ENCODE results near the gene CD300A.
A peak's percentile ranks its signal among the peaks of the same experiment; 100 is the strongest.

The CD300A gene

DNA sequence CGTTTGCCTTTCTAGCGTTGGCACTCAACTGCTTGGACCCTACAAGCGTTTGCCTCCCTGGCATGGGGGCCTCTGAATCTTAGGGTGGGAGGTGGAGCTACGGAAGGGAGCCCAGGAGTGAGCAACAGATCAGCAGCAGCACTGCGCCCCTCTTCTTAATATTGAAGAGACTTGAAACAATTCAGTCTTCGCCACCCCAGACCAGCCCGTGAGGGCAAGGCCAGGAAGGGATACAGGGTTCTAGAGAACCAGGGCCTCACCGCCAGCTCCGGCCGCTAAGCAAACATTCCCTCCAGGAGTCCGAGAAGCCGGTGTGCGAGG, 36.1 kb upstream of the CD300A start:
- peak; percentile 66 for FAIRE-seq
- TF ChIP-seq POLR2A (IDR thresholded peaks at IDR 0.05; ENCODE audit: low read depth, low read length) (no peak), SPI1 (IDR thresholded peaks at IDR 0.05; ENCODE audit: low read depth, low read length) (peak; percentile 21; the same call in 1 of the 2 replicates)
- DNase-seq (ENCODE audit: insufficient read length, low spot score): no peak

DNA sequence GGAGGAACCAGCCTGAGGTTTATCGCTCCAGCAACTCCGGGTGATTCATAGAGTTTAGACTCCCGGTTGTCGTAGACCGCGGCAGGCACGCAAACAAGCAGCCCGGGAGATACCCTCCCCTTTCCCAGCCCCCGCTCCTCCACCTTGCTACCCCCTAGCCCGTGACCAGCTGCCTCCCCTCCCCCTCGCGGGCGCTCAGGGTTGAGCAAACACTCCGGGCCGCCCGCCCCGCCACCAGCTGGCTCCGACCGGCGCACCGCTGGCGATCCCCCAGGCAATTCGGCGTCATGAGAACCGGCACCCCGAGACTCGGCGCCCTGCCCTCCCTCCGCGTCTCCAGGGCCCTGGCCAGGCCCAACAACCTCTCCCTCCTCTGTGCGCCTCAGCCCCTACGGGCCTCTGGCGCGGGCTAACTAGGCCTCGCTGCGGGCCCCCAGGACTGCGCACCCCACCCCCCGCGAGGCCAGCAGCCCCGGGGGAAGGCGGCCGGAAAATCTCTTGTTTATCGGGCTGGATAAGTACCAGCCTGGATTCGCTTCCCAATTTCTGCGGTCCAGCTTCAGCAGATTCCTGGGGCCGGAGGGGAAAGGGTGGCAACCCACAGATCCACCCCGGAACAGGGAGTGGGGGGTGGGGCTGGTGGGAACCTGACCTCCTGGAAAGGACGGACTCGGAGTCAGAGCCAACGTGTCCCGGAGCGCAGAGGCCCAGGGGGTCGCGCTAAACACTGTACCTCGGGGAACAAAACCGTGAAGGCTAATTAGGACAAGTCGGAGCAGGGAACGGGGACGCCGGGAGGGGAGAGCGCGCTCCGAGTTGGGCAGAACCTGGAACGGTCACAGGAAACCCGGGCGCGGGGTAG, 35.5 kb upstream of the CD300A start:
- DNase-seq (ENCODE audit: insufficient read length, low spot score) (peak; percentile 67), FAIRE-seq (peak; percentile 75)
- TF ChIP-seq TAF1 (IDR thresholded peaks at IDR 0.05; ENCODE audit: low read depth, low read length) (0 out of 2 replicates have a peak, but pooled peaks have one; percentile 8), SPI1 (IDR thresholded peaks at IDR 0.05; ENCODE audit: low read depth, low read length) (no peak; the same call in 1 of the 2 replicates), POLR2A (IDR thresholded peaks at IDR 0.05; ENCODE audit: low read depth, low read length) (no peak), PAX5 (IDR thresholded peaks at IDR 0.05; ENCODE audit: insufficient read depth, low read length, severe bottlenecking) (peak; percentile 87)

DNA sequence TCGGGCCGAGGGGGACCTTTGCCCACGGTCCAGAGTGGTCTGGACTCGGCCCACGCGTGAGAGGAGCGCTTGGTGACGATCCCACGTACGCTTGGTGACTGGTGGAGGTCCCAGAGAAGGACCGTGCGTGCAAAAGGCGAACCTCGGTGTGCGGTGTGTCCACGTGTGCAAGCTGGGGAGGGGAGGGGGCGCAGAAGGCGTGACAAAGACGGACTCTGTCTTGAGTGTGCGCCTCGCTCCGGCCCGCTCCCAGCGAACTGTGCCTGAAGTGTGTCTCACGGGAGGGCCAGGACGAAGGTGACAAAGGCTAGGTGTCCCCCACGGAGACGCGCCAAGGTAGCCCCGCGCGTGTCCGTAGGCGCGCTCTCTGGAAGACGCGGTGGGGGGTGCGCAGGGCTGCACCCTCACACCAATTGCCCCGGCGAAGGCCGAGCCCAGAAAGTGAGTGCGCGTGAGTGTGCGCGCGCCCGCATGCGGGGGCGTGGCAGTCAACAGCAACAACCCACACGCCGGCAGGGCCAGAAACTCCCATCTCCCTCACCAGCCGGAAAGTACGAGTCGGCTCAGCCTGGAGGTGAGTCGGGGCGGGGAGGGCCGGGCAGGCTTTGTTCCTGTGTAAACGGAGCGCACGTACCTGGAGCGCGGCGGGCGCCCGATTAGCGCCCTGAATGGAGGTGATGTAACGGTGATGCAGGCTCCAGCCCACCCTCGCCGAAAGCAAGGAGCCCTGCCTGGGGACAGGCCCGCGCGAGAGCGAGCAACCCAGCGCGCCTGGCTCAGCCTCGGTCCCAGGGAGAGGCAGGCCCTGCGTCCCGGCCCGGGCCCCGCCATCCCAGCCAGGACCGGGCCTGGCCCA, 34.6 kb upstream of the CD300A start, which contains the start of gene GPRC5C:
Gene GPRC5C, plus strand, starts transcription at position 521 of the 856 bp plus-strand sequence. CDS start 7,689 bp downstream, outside the sequence.
- TF ChIP-seq PAX5 (IDR thresholded peaks at IDR 0.05; ENCODE audit: insufficient read depth, low read length, severe bottlenecking): no peak
- TF ChIP-seq POLR2A (IDR thresholded peaks at IDR 0.05; ENCODE audit: low read depth, low read length): 0 out of 2 replicates have a peak, but pooled peaks have one; percentile 12
- TF ChIP-seq SPI1 (IDR thresholded peaks at IDR 0.05; ENCODE audit: low read depth, low read length): no peak
- 0 out of 2 replicates have a peak, but pooled peaks have one; percentile 40 for TF ChIP-seq TAF1 (IDR thresholded peaks at IDR 0.05; ENCODE audit: low read depth, low read length)
- TF ChIP-seq POU2F2 (IDR thresholded peaks at IDR 0.05; ENCODE audit: low read depth, low read length): 0 out of 2 replicates have a peak, but pooled peaks have one; percentile 41
- TF ChIP-seq POLR2AphosphoS5 (IDR thresholded peaks at IDR 0.05; ENCODE audit: low read depth, low read length): no peak
- FAIRE-seq (peak; percentile 92), DNase-seq (ENCODE audit: insufficient read length, low spot score) (peak; percentile 80)

DNA sequence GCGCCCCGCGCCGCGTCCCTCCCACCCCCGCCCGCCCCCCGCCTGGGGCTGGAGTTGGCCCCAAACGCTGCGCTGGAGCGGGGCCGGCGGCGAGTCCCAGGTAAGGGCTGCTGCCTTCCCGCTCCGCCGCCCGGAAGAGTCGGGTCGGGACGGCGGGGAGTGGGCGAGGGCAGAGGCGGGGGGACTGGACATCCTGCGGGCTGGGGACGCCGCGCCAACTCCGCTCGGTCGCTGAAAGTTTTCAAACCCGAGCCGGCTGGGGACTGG, 34.1 kb upstream of the CD300A start:
- no peak for TF ChIP-seq POLR2AphosphoS5 (IDR thresholded peaks at IDR 0.05; ENCODE audit: low read depth, low read length)
- TF ChIP-seq POLR2A (IDR thresholded peaks at IDR 0.05; ENCODE audit: low read depth, low read length): no peak
- TF ChIP-seq PAX5 (IDR thresholded peaks at IDR 0.05; ENCODE audit: insufficient read depth, low read length, severe bottlenecking): no peak
- TF ChIP-seq TAF1 (IDR thresholded peaks at IDR 0.05; ENCODE audit: low read depth, low read length): no peak
- no peak for TF ChIP-seq POU2F2 (IDR thresholded peaks at IDR 0.05; ENCODE audit: low read depth, low read length)
- no peak for TF ChIP-seq SPI1 (IDR thresholded peaks at IDR 0.05; ENCODE audit: low read depth, low read length)
- no peak for DNase-seq (ENCODE audit: insufficient read length, low spot score)
- FAIRE-seq: no peak

DNA sequence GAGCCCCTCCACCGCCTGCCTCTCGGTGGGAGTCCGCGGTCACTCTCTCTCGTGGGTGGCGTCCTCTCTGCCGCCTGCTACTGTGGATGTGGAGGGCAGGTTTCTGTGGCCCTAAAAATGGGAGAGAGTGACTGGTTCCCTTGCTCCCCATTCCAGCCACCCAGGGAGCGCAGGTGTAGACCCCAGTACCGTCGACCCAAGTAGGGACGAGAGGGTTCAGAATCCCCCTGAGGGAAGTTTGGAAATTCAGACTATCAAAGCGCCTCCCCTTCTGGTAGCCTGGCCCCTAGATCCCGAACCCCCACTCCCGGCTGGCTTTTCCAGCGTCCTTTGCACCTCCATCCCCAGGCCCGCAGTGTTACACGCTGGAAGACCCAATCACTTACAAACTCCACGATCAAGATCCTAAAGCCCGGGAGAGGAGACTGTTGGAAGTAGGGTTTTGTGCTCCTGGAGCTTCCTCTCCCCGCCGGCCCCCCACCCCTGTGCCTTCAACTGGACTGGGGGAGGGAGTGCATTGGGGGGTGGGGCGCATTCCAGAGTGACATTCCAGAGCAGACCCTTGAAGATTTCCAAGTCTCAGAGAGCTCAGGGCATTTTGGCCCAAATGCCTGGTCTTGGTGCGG, 33.6 kb upstream of the CD300A start:
- TF ChIP-seq POLR2A (IDR thresholded peaks at IDR 0.05; ENCODE audit: low read depth, low read length): no peak
- no peak for TF ChIP-seq SPI1 (IDR thresholded peaks at IDR 0.05; ENCODE audit: low read depth, low read length)
- TF ChIP-seq POU2F2 (IDR thresholded peaks at IDR 0.05; ENCODE audit: low read depth, low read length): no peak
- no peak for TF ChIP-seq TAF1 (IDR thresholded peaks at IDR 0.05; ENCODE audit: low read depth, low read length)
- TF ChIP-seq PAX5 (IDR thresholded peaks at IDR 0.05; ENCODE audit: insufficient read depth, low read length, severe bottlenecking): no peak
- TF ChIP-seq POLR2AphosphoS5 (IDR thresholded peaks at IDR 0.05; ENCODE audit: low read depth, low read length): no peak
- no peak for FAIRE-seq
- no peak for DNase-seq (ENCODE audit: insufficient read length, low spot score)

DNA sequence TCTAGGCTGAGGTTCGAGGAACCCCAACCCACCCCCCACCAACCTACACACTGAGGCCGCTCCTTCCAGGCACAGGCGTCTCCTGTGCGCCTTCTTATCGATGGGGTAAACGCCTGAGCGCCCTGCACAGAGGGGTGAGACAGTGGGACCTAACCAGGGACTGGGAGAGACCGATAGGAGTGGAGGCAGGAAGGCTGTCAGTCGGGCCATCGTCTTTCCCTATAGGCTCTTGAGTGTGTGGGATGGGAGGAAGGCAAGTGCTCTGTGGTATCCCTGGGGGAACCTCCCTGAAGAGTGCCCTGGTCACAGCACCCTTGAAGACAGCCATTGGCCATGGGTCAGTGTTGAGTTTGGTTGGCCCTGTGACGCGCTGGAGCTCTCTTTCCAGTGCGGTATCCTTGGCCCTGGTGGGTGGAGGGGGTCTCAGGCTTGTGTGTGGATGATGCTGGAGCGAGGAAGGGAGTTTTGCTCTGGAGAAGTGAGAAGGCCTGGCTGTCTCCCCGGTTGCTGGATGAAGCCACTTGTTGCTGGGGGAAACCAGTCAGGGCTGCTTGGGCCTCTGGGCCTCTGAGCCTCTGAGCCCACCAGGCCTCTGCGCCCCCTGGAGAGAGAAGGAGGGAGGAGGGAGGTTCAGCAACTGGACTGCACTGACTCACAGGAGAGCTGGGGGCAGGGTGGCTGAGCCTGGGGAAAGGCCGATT, 32.9 kb upstream of the CD300A start:
- FAIRE-seq (no peak), DNase-seq (ENCODE audit: insufficient read length, low spot score) (no peak)
- TF ChIP-seq TAF1 (IDR thresholded peaks at IDR 0.05; ENCODE audit: low read depth, low read length) (no peak), POLR2AphosphoS5 (IDR thresholded peaks at IDR 0.05; ENCODE audit: low read depth, low read length) (no peak), SPI1 (IDR thresholded peaks at IDR 0.05; ENCODE audit: low read depth, low read length) (no peak), PAX5 (IDR thresholded peaks at IDR 0.05; ENCODE audit: insufficient read depth, low read length, severe bottlenecking) (no peak), POU2F2 (IDR thresholded peaks at IDR 0.05; ENCODE audit: low read depth, low read length) (no peak), POLR2A (IDR thresholded peaks at IDR 0.05; ENCODE audit: low read depth, low read length) (no peak)

DNA sequence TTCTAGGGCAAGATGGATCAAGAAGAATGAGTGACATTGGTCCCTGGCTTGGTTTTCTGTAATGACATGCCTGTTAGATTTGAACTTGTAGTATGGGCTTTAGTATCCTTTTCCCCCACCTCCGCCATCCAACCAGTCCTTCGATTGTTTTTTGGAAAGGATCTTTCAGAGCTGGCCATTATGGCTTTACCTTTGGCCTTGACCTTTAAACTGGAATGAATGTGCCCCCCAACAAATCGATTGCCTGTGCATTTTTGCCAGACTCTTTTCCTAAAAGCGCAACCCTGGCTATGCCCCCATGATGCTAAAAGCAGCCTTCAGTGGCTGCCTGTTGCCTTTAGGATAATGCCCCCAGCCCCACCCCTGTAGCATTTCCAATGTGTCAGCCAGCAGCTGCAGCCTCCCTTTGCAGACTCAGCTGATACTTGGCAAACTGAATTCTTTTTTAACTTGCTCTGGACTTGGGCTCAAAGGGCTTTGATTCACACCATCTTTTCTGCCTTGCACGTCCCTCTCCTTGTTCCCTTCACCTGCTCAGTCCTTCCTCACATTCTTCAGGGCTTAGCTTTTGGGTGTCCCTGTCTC, 30.6 kb upstream of the CD300A start:
- TF ChIP-seq POLR2AphosphoS5 (IDR thresholded peaks at IDR 0.05; ENCODE audit: low read depth, low read length) (no peak), SPI1 (IDR thresholded peaks at IDR 0.05; ENCODE audit: low read depth, low read length) (no peak), POLR2A (IDR thresholded peaks at IDR 0.05; ENCODE audit: low read depth, low read length) (no peak), POU2F2 (IDR thresholded peaks at IDR 0.05; ENCODE audit: low read depth, low read length) (no peak), TAF1 (IDR thresholded peaks at IDR 0.05; ENCODE audit: low read depth, low read length) (no peak), PAX5 (IDR thresholded peaks at IDR 0.05; ENCODE audit: insufficient read depth, low read length, severe bottlenecking) (no peak)
- DNase-seq (ENCODE audit: insufficient read length, low spot score) (no peak), FAIRE-seq (no peak)

DNA sequence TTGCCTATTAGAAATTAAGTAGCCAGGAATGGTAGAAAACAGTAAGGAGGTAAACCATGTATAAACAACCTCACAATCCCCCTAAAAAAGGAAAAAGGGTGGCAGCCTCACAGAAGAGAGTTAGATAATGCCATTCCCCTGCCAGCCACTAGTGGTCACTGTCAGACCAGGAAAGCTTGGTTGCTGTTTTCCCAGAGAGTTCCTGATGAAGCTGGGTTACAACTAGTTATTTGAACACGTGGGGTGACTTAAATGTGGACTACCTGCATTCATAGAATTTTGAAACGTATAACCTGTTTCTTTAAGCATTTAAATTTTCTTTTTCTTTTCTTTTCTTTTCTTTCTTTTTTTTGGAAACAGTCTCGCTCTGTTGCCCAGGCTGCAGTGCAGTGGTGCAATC, 28.7 kb upstream of the CD300A start:
- TF ChIP-seq TAF1 (IDR thresholded peaks at IDR 0.05; ENCODE audit: low read depth, low read length): no peak
- TF ChIP-seq PAX5 (IDR thresholded peaks at IDR 0.05; ENCODE audit: insufficient read depth, low read length, severe bottlenecking): no peak
- TF ChIP-seq POLR2AphosphoS5 (IDR thresholded peaks at IDR 0.05; ENCODE audit: low read depth, low read length): no peak
- TF ChIP-seq SPI1 (IDR thresholded peaks at IDR 0.05; ENCODE audit: low read depth, low read length): no peak
- TF ChIP-seq POLR2A (IDR thresholded peaks at IDR 0.05; ENCODE audit: low read depth, low read length): no peak
- no peak for TF ChIP-seq POU2F2 (IDR thresholded peaks at IDR 0.05; ENCODE audit: low read depth, low read length)
- no peak for DNase-seq (ENCODE audit: insufficient read length, low spot score)
- peak; percentile 5 for FAIRE-seq
